ENCODE data around the gene C4orf51. TPM values are rescaled to one million over a fixed set of nuclear protein-coding genes. Genes with fewer than 3 reads are reported as not detected.

Gene C4orf51
- total RNA-seq, 1 experiment from 2014 or later: not detected

- DNase-seq (peak; percentile 40), ATAC-seq (peak; percentile 79)
- no peak for TF ChIP-seq EZH2 (IDR thresholded peaks at IDR 0.05; ENCODE audit: low read length, unreplicated experiment)
- no peak for TF ChIP-seq CTCF (conservative IDR thresholded peaks at IDR 0.05; ENCODE audit: low read depth, low read length)
- no peak for TF ChIP-seq EZH2phosphoT487 (IDR thresholded peaks at IDR 0.05; ENCODE audit: borderline replicate concordance, low read length)
- Histone ChIP-seq H3K36me3 (ENCODE audit: low read depth, low read length) (no peaks in the 10 kb centered on the region), H3K4me2 (ENCODE audit: low read length) (no peak overlapping the region), H3K9me3 (ENCODE audit: low read length) (no peaks in the 10 kb centered on the region), H4K20me1 (ENCODE audit: low read length) (no peaks in the 10 kb centered on the region), H3K79me2 (ENCODE audit: low read length) (no peaks in the 10 kb centered on the region), H2AFZ (ENCODE audit: low read length) (no peak overlapping the region), H3F3A (ENCODE audit: low read length, unreplicated experiment) (no peaks in the 10 kb centered on the region), H3K4me3 (ENCODE audit: low read length) (no peak overlapping the region), H3K4me1 (ENCODE audit: insufficient read depth, low read length) (no peaks in the 10 kb centered on the region), H3K9me2 (replicated peaks; ENCODE audit: low read length) (no peaks in the 10 kb centered on the region), H3K27ac (ENCODE audit: low read length) (no peak overlapping the region), H3K9ac (ENCODE audit: low read length) (no peak overlapping the region), H3K27me3 (ENCODE audit: low read length) (no peaks in the 10 kb centered on the region)
- POLR2A ChIA-PET (ENCODE audit: unreplicated experiment): no interaction called here
- CTCF ChIA-PET: interaction anchor here (0.5 kb wide), 1 partner anchor 31 kb away, joined by 3 read pairs; no protein-coding TSS in a partner anchor
- intact Hi-C loops (cut with micrococcal nuclease): no loop called here
- BruUV-seq (replicated peaks): no TSS peak
Observed at GRCh38 chr4:145694929-145695328, 15.0 kb downstream of the C4orf51 start.

DNA sequence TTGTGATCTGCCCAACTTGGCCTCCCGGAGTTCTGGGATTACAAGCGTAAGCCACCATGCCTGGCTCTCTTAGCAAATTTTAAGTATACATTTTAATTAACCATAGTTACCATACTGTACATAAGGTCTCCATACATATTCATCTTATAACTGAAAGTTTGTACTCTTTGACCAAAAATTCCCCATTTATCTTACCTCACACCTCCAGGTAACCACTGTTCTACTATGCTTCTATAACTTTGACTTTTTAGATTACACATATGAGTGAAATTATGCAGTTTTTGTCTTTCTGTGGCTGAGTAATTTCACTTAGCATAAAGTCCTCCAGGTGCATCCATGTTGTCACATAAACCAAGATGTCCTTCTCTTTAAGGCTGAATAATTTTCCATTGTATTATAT, 17.4 kb downstream of the C4orf51 start:
- TF ChIP-seq EZH2phosphoT487 (IDR thresholded peaks at IDR 0.05; ENCODE audit: borderline replicate concordance, low read length) (no peak), CTCF (conservative IDR thresholded peaks at IDR 0.05; ENCODE audit: low read depth, low read length) (no peak), EZH2 (IDR thresholded peaks at IDR 0.05; ENCODE audit: low read length, unreplicated experiment) (no peak)
- H3K9me2 ChIP-seq (replicated peaks; ENCODE audit: low read length): no peaks in the 10 kb centered on the region
- no peak for DNase-seq
- H3K27me3 ChIP-seq (ENCODE audit: low read length): no peaks in the 10 kb centered on the region
- H2AFZ ChIP-seq (ENCODE audit: low read length): no peak overlapping the region
- CTCF ChIA-PET: no interaction called here
- intact Hi-C loops (cut with micrococcal nuclease): no loop called here
- no peaks in the 10 kb centered on the region for H3K4me1 ChIP-seq (ENCODE audit: insufficient read depth, low read length)
- no peaks in the 10 kb centered on the region for H3K79me2 ChIP-seq (ENCODE audit: low read length)
- H3K9me3 ChIP-seq (ENCODE audit: low read length): no peaks in the 10 kb centered on the region
- POLR2A ChIA-PET (ENCODE audit: unreplicated experiment): no interaction called here
- H4K20me1 ChIP-seq (ENCODE audit: low read length): no peaks in the 10 kb centered on the region
- no peak overlapping the region for H3K4me3 ChIP-seq (ENCODE audit: low read length)
- H3K36me3 ChIP-seq (ENCODE audit: low read depth, low read length): no peaks in the 10 kb centered on the region
- no peak for ATAC-seq
- no peak overlapping the region for H3K4me2 ChIP-seq (ENCODE audit: low read length)
- H3K9ac ChIP-seq (ENCODE audit: low read length): no peak overlapping the region
- BruUV-seq (replicated peaks): no TSS peak
- H3F3A ChIP-seq (ENCODE audit: low read length, unreplicated experiment): no peaks in the 10 kb centered on the region
- no peak overlapping the region for H3K27ac ChIP-seq (ENCODE audit: low read length)

DNA sequence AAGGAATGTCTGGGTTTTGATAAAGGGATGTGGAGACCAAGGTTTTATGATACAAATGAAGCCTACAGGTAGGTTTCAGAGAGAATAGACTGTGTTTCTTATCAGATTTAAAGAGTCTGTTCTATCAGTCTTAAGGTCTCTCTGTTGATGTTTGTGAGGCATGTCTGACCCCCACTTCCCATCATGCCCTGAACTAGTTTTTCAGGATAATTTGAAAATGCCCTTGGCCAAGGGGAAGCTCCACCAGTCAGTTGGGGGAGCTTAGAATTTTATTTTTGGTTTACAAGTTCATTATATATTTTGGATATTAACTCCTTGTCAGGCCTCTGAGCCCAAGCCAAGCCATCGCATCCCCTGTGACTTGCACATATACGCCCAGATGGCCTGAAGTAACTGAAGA, 18.6 kb downstream of the C4orf51 start:
- no peaks in the 10 kb centered on the region for H3K27me3 ChIP-seq (ENCODE audit: low read length)
- intact Hi-C loops (cut with micrococcal nuclease): no loop called here
- H3K9ac ChIP-seq (ENCODE audit: low read length): no peak overlapping the region
- no peaks in the 10 kb centered on the region for H3K4me1 ChIP-seq (ENCODE audit: insufficient read depth, low read length)
- no peaks in the 10 kb centered on the region for H3K9me2 ChIP-seq (replicated peaks; ENCODE audit: low read length)
- H3F3A ChIP-seq (ENCODE audit: low read length, unreplicated experiment): no peaks in the 10 kb centered on the region
- no peak overlapping the region for H3K4me3 ChIP-seq (ENCODE audit: low read length)
- no peak overlapping the region for H2AFZ ChIP-seq (ENCODE audit: low read length)
- H4K20me1 ChIP-seq (ENCODE audit: low read length): no peaks in the 10 kb centered on the region
- no peak overlapping the region for H3K4me2 ChIP-seq (ENCODE audit: low read length)
- TF ChIP-seq EZH2 (IDR thresholded peaks at IDR 0.05; ENCODE audit: low read length, unreplicated experiment): no peak
- no peak for TF ChIP-seq EZH2phosphoT487 (IDR thresholded peaks at IDR 0.05; ENCODE audit: borderline replicate concordance, low read length)
- no peak for TF ChIP-seq CTCF (conservative IDR thresholded peaks at IDR 0.05; ENCODE audit: low read depth, low read length)
- no peak for ATAC-seq
- H3K79me2 ChIP-seq (ENCODE audit: low read length): no peaks in the 10 kb centered on the region
- POLR2A ChIA-PET (ENCODE audit: unreplicated experiment): no interaction called here
- H3K27ac ChIP-seq (ENCODE audit: low read length): no peak overlapping the region
- no peak for DNase-seq
- CTCF ChIA-PET: no interaction called here
- H3K36me3 ChIP-seq (ENCODE audit: low read depth, low read length): no peaks in the 10 kb centered on the region
- BruUV-seq (replicated peaks): no TSS peak
- H3K9me3 ChIP-seq (ENCODE audit: low read length): no peaks in the 10 kb centered on the region
